ENCODE data around the gene VWA2. TPM values are rescaled to one million over a fixed set of nuclear protein-coding genes. Genes with fewer than 3 reads are reported as not detected.

VWA2 gene, protein sequence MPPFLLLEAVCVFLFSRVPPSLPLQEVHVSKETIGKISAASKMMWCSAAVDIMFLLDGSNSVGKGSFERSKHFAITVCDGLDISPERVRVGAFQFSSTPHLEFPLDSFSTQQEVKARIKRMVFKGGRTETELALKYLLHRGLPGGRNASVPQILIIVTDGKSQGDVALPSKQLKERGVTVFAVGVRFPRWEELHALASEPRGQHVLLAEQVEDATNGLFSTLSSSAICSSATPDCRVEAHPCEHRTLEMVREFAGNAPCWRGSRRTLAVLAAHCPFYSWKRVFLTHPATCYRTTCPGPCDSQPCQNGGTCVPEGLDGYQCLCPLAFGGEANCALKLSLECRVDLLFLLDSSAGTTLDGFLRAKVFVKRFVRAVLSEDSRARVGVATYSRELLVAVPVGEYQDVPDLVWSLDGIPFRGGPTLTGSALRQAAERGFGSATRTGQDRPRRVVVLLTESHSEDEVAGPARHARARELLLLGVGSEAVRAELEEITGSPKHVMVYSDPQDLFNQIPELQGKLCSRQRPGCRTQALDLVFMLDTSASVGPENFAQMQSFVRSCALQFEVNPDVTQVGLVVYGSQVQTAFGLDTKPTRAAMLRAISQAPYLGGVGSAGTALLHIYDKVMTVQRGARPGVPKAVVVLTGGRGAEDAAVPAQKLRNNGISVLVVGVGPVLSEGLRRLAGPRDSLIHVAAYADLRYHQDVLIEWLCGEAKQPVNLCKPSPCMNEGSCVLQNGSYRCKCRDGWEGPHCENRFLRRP
- not detected in 2 replicates for polyA plus RNA-seq

DNA sequence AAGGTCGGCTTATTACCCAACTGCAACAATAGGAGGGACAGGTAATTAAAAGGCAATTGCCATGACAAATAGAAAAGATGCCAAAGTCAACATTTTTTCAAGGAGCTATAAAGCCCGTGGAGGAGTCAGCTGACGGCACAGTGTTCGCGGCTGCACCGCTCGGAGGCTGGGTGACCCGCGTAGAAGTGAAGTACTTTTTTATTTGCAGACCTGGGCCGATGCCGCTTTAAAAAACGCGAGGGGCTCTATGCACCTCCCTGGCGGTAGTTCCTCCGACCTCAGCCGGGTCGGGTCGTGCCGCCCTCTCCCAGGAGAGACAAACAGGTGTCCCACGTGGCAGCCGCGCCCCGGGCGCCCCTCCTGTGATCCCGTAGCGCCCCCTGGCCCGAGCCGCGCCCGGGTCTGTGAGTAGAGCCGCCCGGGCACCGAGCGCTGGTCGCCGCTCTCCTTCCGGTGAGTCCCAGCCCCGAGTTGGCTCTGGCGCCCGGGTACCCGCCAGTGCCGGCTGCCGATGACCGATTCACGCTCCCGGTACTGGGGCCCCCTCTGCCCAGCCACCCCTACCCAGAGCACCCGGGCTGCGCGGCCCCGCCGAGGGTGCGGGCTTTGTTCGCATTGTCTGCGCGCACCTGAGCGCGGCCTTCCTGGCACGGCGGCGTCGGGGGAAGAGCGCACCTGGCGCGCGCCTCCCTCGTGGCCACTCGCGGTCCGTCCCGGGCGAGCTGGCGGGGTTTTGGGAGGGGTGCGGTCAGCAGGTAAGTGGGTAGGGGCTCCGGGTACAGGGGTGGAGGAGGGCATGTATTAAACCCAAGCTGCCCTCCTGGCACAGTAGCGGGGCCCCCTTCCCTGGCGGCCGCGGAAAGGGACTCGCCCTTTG is at the start of gene VWA2:
VWA2 (plus strand) TSS at position 138 of the 877 bp plus-strand sequence. CDS start 9,460 bp downstream, outside the sequence.

Other genes with a start within 250 kb of the VWA2 start
- 0.91 and 2.9 TPM in 2 replicates for gene ADRB1, start 195.4 kb upstream of the VWA2 start, polyA plus RNA-seq
- 21.7 and 34.6 TPM in 2 replicates for gene CCDC186, start 65.1 kb upstream of the VWA2 start, polyA plus RNA-seq
- 3.0 and 4.3 TPM in 2 replicates for gene TDRD1, start 59.9 kb upstream of the VWA2 start, polyA plus RNA-seq
- gene AFAP1L2, start 165.2 kb downstream of the VWA2 start, polyA plus RNA-seq = 0.62 and 2.6 TPM in 2 replicates

Data from Purkinje cell (primary cell).